ENCODE results near the gene HEXB.
A peak's percentile ranks its signal among the peaks of the same experiment; 100 is the strongest.

HEXB gene

GRCh38 chr5:74648835-74649293 lies 36.2 kb upstream of the HEXB start:
- TF ChIP-seq CTCF (IDR thresholded peaks at IDR 0.05; ENCODE audit: low read depth, low read length) = peak; percentile 57
- no peak for DNase-seq (ENCODE audit: extremely low read depth, low read depth)

GRCh38 chr5:74649421-74649973 lies 35.5 kb upstream of the HEXB start:
- no peak for DNase-seq (ENCODE audit: extremely low read depth, low read depth)
- no peak for TF ChIP-seq CTCF (IDR thresholded peaks at IDR 0.05; ENCODE audit: low read depth, low read length)

GRCh38 chr5:74651710-74652109 lies 33.3 kb upstream of the HEXB start:
- no peak for TF ChIP-seq CTCF (IDR thresholded peaks at IDR 0.05; ENCODE audit: low read depth, low read length)
- DNase-seq (ENCODE audit: extremely low read depth, low read depth) = no peak

- no peak for TF ChIP-seq CTCF (IDR thresholded peaks at IDR 0.05; ENCODE audit: low read depth, low read length)
- DNase-seq (ENCODE audit: extremely low read depth, low read depth) = no peak
Observed at GRCh38 chr5:74652576-74652975, 32.5 kb upstream of the HEXB start.

- no peak for DNase-seq (ENCODE audit: extremely low read depth, low read depth)
- no peak for TF ChIP-seq CTCF (IDR thresholded peaks at IDR 0.05; ENCODE audit: low read depth, low read length)
Observed at GRCh38 chr5:74653991-74654390, 31.0 kb upstream of the HEXB start.

GRCh38 chr5:74655206-74655605 lies 29.8 kb upstream of the HEXB start:
- no peak for DNase-seq (ENCODE audit: extremely low read depth, low read depth)
- TF ChIP-seq CTCF (IDR thresholded peaks at IDR 0.05; ENCODE audit: low read depth, low read length) = no peak

- no peak for TF ChIP-seq CTCF (IDR thresholded peaks at IDR 0.05; ENCODE audit: low read depth, low read length)
- DNase-seq (ENCODE audit: extremely low read depth, low read depth) = no peak
Observed at GRCh38 chr5:74655716-74656115, 29.3 kb upstream of the HEXB start.

Measured in AG09319 (cell line).